IPS-NIHi7 (cell line): Measurements from ENCODE around the gene OR2D2.
"Not testable (repeated sequence)": the region's sequence is repeated elsewhere in the genome, so short reads cannot be mapped to it uniquely, and the experiment has no call there.

ENCODE experiments used
- DNase-seq: peaks from one replicate; pipeline ENCODE4 v3.0.0; 2012; ENCODE audit warnings: mixed read lengths; ENCODE audit errors: extremely low spot score

The OR2D2 gene

GRCh38 chr11:6892400-6892799 lies at the start of gene OR2D2:
OR2D2 (minus strand) TSS chr11:6892500; CDS start chr11:6892500, 0 bp downstream.
- DNase-seq: no peak

- no peak for DNase-seq
Measured at GRCh38 chr11:6941970-6942369, 49.7 kb upstream of the OR2D2 start.

GRCh38 chr11:6932145-6932544 lies 39.8 kb upstream of the OR2D2 start:
- no peak for DNase-seq

GRCh38 chr11:6931146-6931713 lies 38.9 kb upstream of the OR2D2 start:
- DNase-seq: no peak

GRCh38 chr11:6928916-6929315 lies 36.6 kb upstream of the OR2D2 start:
- DNase-seq: no peak

GRCh38 chr11:6927030-6927617 lies 34.8 kb upstream of the OR2D2 start:
- DNase-seq: no peak

- DNase-seq: peak; percentile 92
Measured at GRCh38 chr11:6926208-6927029, 34.1 kb upstream of the OR2D2 start, which contains the start of gene ZNF215. ZNF215 (plus strand) TSS chr11:6926426; CDS start chr11:6932273, 5,847 bp downstream.

- DNase-seq: peak; percentile 38
Measured at GRCh38 chr11:6925636-6926207, 33.4 kb upstream of the OR2D2 start.

GRCh38 chr11:6925007-6925577 lies 32.8 kb upstream of the OR2D2 start:
- no peak for DNase-seq

- DNase-seq: no peak
Measured at GRCh38 chr11:6920702-6921101, 28.4 kb upstream of the OR2D2 start, which contains the start of gene OR2D3. OR2D3 (plus strand) TSS chr11:6921002; CDS start chr11:6921002, 0 bp downstream.

- DNase-seq: no peak
Measured at GRCh38 chr11:6919698-6920097, 27.4 kb upstream of the OR2D2 start.

GRCh38 chr11:6911948-6912347 lies 19.6 kb upstream of the OR2D2 start:
- no peak for DNase-seq

- no peak for DNase-seq
Measured at GRCh38 chr11:6911378-6911777, 19.1 kb upstream of the OR2D2 start.

- not testable (repeated sequence) for DNase-seq
Measured at GRCh38 chr11:6904804-6905203, 12.5 kb upstream of the OR2D2 start.

- DNase-seq: no peak
Measured at GRCh38 chr11:6900327-6900999, 8.2 kb upstream of the OR2D2 start.

- no peak for DNase-seq
Measured at GRCh38 chr11:6898911-6899310, 6.6 kb upstream of the OR2D2 start.

- no peak for DNase-seq
Measured at GRCh38 chr11:6895010-6895409, 2.7 kb upstream of the OR2D2 start.

- DNase-seq: peak; percentile 24
Measured at GRCh38 chr11:6894097-6894496, 1.8 kb upstream of the OR2D2 start.

- DNase-seq: no peak
Measured at GRCh38 chr11:6889835-6890234, 2.5 kb downstream of the OR2D2 start.

GRCh38 chr11:6888830-6889229 lies 3.5 kb downstream of the OR2D2 start:
- DNase-seq: no peak

- DNase-seq: not testable (repeated sequence)
Measured at GRCh38 chr11:6887711-6888110, 4.6 kb downstream of the OR2D2 start.
